GM19328 (cell line): ENCODE measurements around the gene CPD.
"Not testable (repeated sequence)": the region's sequence is repeated elsewhere in the genome, so short reads cannot be mapped to it uniquely, and the experiment has no call there.

Experiments used
- ATAC-seq: cut with Tn5 transposase; IDR thresholded peaks from one replicate; pipeline ENCODE4 v1.9.1; 2021; ENCODE audit warnings: mild to moderate bottlenecking, moderate library complexity; ENCODE audit not compliant: unreplicated experiment

CPD gene

DNA sequence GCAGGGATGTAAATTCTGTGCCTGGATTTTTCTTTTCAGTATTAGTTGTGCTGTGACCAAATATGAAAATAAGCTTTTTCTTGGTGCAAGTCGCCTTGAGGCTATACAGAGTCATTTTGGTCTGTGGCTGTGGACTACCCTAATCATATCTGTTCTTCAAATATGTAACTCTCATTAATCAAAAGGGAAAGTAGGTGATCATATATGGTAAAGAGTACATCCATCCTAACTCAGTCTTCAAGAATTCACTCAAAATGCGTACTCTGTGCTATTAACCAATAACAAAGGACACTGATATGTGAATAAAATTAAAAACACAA is 2.6 kb downstream of the CPD start:
- no peak for ATAC-seq

DNA sequence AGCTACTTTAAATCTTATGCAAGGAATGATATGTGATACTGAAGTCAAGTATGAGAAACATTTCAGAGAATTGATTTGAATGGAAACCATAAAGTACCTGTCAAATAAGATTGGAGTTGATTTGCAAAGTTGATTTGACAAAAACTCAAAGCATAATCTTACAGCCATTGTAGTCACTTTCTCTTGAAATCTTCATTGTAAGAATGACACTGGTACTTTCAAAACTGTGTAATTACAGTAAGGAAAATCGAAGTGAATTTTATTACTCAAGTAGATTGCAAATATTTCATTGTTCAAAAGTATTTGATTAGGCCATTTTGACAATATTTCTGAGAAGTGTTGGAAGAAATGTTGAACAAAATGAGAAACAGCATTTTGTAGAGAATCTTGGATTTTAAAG is 3.6 kb downstream of the CPD start:
- ATAC-seq, result no peak

DNA sequence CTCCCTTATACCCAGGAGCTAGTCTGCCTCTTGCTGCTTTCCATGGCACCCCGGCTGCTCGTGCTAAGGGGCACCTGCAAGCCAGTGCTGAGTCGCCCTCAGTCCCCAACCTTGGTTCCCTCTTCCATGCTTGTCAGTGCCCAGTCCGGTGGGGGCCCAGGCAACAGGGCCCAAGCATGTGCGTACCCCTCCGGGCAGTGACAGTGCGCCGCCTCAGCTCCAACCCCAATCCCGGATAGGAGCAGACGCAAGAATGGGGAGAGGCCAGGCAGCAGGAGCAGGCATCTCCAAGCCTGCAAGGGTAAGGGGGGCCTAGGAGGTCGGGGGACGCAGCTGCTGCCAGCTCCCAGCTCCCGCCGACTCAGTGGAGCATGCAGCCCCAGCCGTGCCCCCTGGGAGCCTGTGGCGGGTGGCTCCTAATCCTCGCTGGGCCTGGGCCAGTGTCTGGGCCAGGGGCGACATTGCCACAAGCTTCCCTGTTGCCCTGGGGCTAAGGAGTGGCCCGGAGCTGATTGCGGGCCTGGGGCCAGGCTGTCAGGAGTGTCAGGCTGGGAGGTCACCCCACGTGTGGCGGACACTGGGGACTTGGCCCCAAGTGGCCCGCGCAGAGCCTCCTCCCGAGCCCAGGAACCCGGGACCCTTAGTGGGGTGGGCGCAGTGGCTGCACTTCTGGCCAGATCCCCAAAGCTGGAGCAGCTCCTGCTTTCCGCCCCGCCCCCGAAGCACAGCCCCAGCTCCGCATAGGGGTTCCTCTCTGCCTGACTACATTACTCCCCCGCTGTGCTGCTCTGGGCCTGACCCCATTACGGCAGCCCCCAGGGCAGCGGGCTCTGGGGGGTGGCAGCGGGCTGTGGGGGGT is 9.8 kb downstream of the CPD start:
- no peak for ATAC-seq

DNA sequence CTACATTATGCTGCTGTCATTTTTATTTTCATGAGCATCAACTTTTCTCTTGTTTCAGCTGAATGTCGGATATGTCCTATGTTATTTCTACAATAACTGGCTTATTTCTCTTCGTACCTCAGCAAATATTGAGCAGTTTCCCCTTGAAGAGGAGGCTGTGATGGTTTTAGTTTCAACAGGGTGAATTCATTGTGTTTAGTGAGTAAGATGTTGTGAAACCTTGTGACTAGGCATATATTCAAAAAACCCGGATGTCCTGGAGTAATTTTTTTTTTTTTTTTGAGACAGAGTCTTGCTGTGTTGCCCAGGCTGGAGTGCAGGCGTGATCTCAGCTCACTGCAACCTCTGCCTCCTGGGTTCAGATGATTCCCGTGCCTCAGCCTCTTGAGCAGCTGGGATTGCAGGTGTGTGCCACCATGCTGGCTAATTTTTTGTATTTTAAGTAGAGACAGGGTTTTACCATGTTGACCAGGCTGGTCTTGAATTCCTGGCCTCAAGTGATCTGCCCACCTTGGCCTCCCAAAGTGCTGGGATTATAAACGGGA is 11.1 kb downstream of the CPD start:
- no peak for ATAC-seq

DNA sequence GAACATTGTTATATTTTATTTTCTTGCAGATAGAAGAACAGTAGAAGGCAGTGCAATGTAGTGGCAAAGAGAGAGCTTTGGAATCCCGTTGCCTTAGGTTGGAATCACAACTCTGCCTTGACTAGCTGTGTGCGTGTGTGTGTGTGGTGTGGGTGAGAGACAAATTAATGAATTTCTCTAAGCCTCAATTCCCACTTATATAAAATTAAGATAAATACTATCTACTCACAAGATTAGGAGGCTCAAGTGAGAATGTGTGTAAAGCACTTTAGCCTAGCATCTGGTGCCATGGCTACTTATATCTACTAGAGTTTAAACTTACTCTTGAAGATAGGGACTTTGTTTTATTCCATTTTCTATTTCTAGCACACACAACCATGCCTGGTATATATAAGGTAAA is 12.8 kb downstream of the CPD start:
- ATAC-seq, result no peak

DNA sequence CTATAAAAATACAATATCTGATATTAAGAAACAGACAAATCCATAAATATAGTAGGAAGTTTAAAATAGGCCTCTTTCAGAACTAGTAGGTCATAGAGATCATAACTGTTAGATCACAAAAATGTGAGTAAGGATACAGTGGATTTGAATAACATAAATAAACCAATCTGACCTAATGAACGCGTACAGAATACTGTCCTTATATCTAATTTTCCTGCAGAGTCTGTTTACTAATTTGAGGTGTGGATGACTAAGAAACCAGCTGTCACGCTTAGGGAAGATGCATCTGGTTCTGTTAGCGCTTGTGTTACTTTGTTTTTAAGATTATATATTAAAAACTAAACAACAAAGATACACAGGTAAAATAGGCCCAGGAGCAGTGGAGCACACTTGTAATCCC is 14.8 kb downstream of the CPD start:
- no peak for ATAC-seq

DNA sequence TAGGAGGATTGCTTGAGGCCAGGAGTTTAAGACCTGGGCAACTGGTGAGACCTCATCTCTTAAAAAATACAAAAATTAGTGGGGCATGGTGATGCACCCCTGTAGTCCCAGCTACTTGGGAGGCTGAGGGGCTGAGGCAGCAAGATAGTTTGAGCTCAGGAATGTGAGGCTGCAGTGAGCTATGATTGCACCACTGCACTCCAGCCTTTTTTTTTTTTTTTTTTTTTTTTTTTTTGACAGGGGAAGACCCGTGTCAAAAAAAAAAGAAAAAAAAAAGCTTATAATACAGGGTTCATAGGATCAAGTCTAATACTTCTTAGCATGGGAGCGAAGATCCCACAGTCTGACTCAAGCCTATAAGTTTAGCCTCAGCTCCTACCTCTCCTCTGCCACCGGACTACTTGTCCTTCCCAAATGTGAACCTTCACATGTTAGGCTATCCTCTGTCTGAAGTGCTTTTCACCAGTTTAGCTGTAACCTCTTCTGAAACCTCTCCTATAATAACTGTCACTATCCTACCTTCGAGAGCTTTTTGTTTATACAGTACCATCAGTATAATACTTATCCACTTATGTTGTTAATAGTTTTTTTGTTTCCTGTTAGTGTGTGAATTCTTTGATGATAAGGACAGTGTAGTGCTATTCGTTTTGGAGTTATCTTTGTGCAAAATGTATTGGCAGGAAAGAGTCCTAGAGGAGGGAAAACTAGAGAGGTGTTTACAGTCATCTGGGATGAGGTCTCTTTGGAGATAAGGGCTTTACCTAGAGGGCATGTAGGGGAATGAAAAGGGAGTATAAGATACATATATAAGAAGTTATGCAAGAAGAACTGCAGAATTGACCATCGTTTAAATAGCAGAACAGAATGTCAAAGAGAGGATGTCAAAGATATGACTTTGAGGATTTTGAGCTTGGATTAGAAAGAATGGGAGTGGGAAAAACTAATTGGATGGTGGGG is 15.5 kb downstream of the CPD start:
- no peak for ATAC-seq

DNA sequence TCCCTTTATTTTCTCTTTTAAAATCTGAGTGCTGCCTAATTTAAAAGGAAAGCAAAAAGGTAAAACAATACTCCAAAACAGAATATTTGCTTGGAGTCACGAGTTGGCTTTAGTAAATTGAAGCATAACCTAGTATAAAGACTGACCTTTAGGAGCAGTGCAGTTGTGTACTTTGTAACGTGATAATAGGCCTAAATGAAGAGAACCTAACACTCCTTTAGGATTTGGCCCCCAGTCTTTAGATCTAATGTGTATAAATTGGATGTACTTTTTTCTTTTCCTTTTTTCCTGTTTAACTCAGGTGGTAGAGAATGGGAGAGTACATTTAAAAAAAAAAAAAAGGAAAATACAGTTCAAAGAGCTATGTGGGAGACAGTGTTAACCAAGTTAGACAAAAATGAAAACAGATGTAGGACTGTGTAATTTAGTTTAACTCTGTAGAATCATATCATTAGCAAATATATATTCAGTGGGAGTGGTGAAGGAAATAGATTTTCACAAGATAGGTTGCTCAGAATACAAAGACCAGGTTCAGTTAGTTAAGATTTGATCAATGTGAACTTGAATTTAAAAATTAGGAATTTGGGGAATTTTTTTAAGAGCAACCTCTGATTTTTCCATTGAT is 16.8 kb downstream of the CPD start:
- no peak for ATAC-seq

DNA sequence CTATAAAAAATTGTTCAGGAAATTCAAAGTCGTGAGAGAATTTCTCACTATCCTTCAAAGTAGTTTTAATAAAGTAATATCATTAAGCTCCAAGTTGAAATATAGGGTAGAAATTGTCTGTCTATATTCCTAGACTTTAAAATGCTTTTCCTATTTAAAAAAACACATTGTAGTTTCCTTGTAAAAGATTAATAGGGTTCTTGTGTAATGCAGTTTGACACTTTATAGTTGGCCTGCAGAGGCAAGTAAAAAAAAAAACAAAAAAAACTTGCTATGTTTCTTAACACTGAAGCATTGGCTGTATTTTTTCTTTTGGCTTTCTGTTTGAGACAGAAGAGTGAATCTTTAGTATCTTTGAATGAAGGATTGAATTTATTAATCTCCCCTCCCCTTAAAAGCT is 17.4 kb downstream of the CPD start:
- ATAC-seq, result no peak

DNA sequence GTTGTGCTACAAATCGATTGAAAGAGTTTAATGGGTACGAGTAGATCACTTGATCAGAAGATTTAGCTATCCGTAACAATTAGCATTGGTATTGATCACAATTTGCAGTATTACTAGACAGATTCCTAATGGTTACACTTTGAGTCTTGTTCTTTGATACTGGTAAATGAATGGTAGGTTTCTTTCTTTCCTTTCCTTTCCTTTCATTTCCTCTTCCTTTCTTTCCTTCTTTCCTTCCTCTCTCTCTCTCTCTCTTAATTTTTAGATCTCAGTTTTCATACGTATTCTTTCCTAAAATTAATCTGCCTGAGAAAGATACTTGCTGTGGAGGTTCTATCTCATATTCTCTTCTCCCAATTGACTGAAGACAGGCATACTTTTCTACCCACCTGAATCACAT is 17.9 kb downstream of the CPD start:
- ATAC-seq, result no peak

DNA sequence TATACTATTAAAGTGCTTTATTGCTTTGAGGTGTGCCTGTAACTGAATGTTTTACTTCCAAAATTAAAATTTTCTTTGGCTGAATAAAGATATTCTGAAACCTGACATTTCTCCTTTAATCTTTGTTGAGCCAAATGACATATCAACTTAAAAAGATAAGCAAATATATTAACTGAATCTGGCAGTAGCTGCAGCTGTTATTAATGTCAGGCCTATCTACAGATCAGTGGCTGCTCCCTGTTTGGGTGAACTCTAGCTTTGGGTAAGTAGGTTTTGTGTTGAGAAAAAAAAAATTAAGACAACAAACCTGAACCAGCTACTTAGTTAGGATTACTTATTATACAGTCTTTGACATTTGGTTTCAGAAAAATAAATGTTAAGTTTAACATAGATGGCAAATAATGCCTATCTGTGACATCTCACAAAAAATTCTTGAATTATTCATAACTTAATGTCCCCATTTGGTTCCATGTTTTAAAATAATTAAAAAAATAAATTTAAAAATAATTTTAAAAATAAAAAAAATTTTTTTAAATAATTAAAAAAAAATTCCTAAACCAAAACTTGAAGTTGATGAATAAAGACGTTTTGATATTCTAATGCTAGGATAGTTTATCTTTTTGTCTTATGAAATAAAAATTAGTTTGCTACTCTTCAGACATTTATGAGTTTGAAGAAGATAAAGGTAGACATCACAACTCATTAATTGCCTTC is 19.8 kb downstream of the CPD start:
- ATAC-seq, result no peak

DNA sequence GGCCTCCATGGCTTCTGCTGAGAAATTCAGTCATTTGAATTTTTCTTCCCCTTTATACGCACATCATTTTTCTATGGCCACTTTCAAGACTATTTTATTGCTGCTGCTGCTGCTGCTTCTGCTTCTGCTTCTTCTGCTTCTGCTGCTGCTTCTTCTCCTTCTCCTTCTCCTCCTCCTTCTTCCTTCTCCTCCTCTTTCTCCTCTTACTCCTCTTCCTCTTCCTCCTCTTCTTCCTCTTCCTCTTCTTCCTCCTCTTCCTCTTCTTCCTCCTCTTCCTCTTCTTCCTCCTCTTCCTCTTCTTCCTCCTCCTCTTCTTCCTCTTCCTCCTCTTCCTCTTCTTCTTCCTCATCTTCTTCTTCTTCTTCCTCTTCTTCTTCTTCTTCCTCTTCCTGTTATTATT is 22.4 kb downstream of the CPD start:
- ATAC-seq, result no peak

DNA sequence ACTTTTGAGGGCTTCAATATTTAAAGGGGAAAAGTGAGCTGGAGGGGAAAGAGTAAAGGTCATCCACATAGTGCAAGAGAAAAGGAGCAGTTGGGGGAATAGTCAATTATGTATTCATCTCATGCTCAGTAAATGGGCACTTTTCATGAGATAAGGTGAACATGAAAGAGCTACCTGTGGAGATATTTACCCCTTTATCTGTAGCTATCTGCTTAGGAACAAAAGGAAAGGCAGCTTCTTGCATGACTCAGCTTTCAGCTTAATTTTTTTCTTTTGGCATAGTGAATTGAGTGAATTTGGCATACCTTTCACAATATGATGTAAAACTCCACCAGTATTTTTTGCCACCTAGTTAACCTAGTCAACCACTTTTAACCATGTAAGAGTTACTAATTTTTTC is 26.4 kb downstream of the CPD start:
- ATAC-seq, result no peak

DNA sequence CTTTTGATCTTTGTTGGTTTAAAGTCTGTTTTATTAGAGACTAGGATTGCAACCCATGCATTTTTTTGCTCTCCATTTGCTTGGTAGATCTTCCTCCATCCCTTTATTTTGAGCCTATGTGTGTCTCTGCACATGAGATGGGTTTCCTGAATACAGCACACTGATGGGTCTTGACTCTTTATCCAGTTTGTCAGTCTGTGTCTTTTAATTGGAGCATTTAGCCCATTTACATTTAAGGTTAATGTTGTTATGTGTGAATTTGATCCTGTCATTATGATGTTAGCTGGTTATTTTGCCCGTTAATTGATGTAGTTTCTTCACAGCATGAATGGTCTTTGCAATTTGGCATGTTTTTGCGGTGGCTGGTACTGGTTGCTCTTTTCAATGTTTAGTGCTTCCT is 31.9 kb downstream of the CPD start:
- ATAC-seq, result not testable (repeated sequence)

DNA sequence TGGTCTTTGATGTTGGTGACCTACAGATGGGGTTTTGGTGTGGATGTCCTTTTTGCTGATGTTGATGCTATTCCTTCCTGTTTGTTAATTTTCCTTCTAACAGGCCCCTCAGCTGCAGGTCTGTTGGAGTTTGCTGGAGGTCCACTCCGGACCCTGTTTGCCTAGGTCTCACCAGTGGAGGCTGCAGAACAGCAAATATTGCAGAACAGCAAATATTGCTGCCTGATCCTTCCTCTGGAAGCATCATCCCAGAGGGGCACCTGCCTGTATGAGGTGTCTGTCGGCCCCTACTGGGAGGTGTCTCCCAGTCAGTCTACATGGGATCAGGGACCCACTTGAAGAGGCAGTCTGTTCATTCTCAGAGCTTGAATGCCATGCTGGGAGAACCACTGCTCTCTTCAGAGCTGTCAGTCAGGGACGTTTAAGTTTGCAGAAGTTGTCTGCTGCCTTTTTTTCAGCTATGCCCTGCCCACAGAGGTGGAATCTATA is 33.3 kb downstream of the CPD start:
- not testable (repeated sequence) for ATAC-seq

DNA sequence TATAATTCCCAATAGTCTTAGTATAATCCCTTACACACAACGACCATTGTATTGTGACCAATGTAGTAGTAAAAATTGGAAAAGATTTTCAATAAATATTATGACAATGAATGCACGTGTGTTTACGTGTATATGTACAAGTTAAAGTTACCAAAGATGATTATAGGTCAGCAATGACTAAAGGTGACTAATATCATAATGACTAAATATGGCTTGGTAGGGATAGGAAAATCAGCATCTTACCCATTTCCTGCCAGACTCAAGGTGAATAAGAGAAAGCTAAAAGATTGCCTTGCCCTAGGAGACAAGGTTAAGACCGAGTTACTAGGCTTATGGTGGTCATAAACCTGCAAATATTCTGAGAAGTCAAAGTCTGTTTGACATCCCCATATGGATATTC is 34.4 kb downstream of the CPD start:
- no peak for ATAC-seq

DNA sequence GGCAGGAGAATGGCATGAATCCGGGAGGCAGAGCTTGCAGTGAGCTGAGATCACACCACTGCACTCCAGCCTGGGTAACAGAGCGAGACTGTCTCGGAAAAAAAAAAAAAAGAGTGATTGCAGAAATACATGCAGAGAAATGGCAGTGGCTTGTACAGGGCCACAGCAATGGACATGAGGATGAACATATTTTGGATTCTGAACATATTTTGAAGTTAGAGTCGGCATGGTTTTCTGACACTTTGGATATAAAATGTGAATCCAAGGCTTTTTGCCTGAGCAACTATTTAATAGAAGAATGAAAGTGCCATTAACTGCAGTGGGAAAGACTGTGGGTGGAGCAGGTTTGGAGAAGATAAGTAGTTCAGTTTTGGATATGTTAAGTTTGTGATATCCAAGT is 35.8 kb downstream of the CPD start:
- no peak for ATAC-seq

DNA sequence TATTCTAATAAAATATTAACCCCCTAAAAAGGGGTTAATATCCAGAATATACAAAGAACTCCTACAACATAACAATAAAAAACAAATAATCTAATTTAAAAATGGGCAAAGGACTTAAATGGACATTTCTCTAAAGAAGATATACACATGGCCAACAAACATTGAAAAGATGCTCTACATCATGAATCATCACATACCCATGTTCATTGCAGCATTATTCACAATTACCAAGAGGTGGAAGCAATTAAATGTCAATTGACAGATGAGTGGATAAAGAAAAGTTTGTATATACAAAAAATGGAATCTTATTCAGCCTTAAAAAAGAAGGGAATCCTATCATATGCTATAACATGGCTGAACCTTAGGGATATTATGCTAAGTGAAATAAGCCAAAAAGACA is 36.8 kb downstream of the CPD start:
- no peak for ATAC-seq

DNA sequence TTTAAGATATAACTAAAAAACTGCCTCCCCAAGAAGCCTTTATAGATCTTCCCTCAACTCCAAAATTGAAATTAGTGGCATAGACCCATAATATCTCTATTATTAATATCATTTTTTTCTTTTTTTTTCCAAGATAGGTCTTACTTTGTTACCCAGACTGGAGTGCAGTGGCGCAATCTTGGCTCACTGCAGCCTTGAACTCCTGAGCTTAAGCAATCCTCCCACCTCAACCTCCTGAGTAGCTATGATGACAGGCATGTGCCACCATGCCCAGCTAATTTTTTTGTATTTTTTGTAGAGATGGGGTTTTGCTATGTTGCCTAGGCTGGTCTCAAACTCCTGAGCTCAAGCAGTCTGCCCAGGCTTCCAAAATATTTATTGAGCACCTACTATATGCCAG is 39.3 kb downstream of the CPD start:
- ATAC-seq, result not testable (repeated sequence)

DNA sequence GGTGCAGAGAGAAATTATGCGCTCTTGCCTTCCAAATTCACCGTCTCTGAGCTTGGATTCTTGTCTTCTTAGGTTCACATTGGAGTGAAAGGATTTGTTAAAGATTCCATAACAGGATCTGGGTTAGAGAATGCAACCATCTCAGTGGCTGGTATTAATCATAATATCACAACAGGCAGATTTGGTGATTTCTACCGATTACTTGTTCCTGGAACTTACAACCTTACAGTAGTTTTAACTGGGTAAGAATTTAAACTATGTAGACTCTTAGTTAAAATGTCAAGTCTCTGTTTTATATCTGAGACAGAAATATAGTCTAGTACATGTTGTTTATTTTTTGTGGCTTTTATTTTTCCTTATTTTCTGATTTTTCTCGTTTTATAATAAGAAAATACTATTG is 42.9 kb downstream of the CPD start:
- ATAC-seq, result no peak

DNA sequence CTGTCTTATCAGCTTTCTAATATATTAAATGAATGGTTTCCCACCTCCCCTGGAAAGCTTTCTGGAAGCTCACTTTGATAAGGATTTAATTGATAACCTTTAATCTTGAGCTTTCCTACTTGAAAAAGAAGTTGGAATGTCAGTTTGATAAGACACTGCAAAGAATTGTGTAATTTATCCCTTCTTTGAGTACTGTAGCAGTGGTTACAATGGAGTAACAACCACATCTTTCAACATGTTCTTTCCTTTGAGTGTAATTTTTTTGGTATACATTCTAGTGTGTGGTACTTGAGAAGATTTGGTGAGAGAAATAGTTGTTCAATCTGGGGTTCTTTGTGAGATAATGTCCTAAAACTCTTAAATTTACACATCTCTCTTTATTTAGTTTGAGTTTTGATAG is 43.4 kb downstream of the CPD start:
- no peak for ATAC-seq
